ENCODE results near the gene ENPP6.

The ENPP6 gene

DNA sequence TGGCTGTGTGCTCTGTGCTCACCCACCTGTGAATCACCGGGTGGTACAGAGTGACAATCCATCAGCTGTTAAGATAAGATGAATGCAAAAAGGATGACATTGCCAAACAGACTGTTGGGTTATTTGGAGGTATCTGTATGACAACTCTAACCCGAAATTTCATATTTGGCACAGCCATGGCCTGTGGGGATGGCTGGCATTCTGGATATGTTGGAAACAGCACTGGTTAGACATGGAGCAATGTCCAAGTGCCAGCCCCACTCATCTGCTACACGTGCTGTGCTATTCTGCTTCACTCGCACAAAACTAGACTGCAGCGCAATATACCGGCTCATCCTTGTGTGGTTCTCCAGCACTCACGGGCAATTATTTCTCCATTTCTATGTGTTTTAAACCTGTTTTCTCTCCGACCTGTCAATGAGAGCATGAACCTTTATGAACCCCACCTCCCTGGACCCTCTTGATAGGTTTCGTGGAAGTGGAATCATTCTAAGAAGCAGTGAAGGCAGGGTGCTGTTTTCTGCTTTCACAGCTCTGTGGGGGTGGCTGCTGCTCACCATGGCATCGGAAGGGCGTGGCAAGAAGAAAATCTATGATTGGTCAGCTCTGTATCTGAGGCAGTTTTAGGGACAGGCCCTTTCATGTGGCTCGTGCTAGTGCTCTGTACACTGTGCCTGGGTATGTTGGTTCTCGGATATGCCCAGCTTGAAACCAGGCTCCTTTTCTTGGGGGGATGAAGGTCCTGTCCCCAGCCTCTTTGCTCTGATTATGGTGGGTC, 94.9 kb downstream of the ENPP6 start:
- CTCF ChIA-PET = interaction anchor here (0.6 kb wide), 1 partner anchor 10 kb away, joined by 3 read pairs; no protein-coding TSS in a partner anchor

DNA sequence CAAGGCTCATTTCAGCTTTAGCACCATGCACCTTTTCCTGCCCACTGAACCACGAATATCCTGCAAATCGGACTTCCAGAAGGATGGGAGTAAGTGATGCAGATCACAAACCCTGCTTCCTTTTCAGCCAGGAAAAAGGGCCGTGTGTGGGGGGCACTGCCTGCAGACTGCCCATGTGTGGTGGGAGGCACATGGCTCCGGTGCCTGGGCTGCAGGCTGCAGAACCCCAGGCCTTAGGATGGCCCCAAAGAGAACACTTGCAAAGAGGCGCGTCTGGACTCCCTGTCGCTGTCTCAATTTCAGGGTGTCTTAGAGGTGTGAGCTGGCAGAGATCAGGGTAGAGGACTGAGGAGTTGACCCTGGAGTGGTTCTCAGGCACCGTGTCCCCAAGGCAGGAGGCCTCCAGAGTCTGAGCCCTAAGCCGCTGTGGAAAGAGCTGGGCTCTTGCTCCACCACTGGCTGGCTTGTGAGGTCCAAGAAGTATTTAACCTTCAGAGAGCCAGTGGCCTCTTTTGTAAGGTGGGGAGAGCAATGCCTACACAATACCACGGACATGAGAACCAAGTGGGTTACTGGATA, 97.0 kb downstream of the ENPP6 start:
- POLR2A ChIA-PET = no interaction called here
- CTCF ChIA-PET = no interaction called here
- TF ChIP-seq ZNF626 (tag by site-specific recombination; IDR thresholded peaks at IDR 0.05) (no peak), ZNF549 (tag by site-specific recombination; IDR thresholded peaks at IDR 0.05) (no peak), SP3 (tag by site-specific recombination; IDR thresholded peaks at IDR 0.05) (no peak), OVOL3 (tag by site-specific recombination; IDR thresholded peaks at IDR 0.05) (no peak), ZNF558 (tag by site-specific recombination; IDR thresholded peaks at IDR 0.05) (no peak), ZNF404 (tag by site-specific recombination; IDR thresholded peaks at IDR 0.05) (no peak), OSR2 (tag by site-specific recombination; IDR thresholded peaks at IDR 0.05) (no peak), ZNF311 (tag by site-specific recombination; IDR thresholded peaks at IDR 0.05; ENCODE audit: borderline replicate concordance) (no peak), ZNF654 (tag by site-specific recombination; IDR thresholded peaks at IDR 0.05; ENCODE audit: low read depth) (no peak), ZNF433 (tag by site-specific recombination; IDR thresholded peaks at IDR 0.05; ENCODE audit: low read depth) (no peak), ZNF571 (tag by site-specific recombination; IDR thresholded peaks at IDR 0.05) (no peak), MEIS1 (CRISPR knock-in tag; IDR thresholded peaks at IDR 0.05; ENCODE audit: borderline replicate concordance) (no peak)
- TF ChIP-seq, protein P1, sequence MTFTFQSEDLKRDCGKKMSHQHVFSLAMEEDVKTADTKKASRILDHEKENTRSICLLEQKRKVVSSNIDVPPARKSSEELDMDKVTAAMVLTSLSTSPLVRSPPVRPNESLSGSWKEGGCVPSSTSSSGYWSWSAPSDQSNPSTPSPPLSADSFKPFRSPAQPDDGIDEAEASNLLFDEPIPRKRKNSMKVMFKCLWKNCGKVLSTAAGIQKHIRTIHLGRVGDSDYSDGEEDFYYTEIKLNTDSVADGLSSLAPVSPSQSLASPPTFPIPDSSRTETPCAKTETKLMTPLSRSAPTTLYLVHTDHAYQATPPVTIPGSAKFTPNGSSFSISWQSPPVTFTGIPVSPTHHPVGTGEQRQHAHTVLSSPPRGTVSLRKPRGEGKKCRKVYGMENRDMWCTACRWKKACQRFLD (tag by site-specific recombination; IDR thresholded peaks at IDR 0.05) = no peak
- TF ChIP-seq, protein P2, sequence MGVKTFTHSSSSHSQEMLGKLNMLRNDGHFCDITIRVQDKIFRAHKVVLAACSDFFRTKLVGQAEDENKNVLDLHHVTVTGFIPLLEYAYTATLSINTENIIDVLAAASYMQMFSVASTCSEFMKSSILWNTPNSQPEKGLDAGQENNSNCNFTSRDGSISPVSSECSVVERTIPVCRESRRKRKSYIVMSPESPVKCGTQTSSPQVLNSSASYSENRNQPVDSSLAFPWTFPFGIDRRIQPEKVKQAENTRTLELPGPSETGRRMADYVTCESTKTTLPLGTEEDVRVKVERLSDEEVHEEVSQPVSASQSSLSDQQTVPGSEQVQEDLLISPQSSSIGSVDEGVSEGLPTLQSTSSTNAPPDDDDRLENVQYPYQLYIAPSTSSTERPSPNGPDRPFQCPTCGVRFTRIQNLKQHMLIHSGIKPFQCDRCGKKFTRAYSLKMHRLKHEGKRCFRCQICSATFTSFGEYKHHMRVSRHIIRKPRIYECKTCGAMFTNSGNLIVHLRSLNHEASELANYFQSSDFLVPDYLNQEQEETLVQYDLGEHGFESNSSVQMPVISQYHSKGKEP (tag by site-specific recombination; IDR thresholded peaks at IDR 0.05) = no peak

More for the DNA sequence above, 94.9 kb downstream of the ENPP6 start:
- Histone ChIP-seq H3K27ac (ENCODE audit: extremely low read depth, low read depth, low read length) (no peak overlapping the region), H3K9me3 (ENCODE audit: control insufficient read depth, insufficient read depth, low read depth, low read length) (no peaks in the 10 kb centered on the region), H3K4me1 (ENCODE audit: control insufficient read depth, insufficient read depth, low read length) (no peaks in the 10 kb centered on the region), H3K36me3 (ENCODE audit: control insufficient read depth in 2 of 2, insufficient read depth in 1 of 2, low read length in 2 of 2) (no peaks in the 10 kb centered on the region), H3K4me3 (ENCODE audit: low read depth, low read length) (no peak overlapping the region)
- TF ChIP-seq ZNF169 (tag by site-specific recombination; IDR thresholded peaks at IDR 0.05) (no peak), ZNF549 (tag by site-specific recombination; IDR thresholded peaks at IDR 0.05) (no peak), ZNF404 (tag by site-specific recombination; IDR thresholded peaks at IDR 0.05) (no peak), BCL11A (tag by site-specific recombination; IDR thresholded peaks at IDR 0.05; ENCODE audit: low read depth) (no peak), ZNF529 (tag by site-specific recombination; IDR thresholded peaks at IDR 0.05; ENCODE audit: insufficient replicate concordance) (no peak), ZBTB17 (tag by site-specific recombination; IDR thresholded peaks at IDR 0.05) (no peak)
- TF ChIP-seq, protein P3, sequence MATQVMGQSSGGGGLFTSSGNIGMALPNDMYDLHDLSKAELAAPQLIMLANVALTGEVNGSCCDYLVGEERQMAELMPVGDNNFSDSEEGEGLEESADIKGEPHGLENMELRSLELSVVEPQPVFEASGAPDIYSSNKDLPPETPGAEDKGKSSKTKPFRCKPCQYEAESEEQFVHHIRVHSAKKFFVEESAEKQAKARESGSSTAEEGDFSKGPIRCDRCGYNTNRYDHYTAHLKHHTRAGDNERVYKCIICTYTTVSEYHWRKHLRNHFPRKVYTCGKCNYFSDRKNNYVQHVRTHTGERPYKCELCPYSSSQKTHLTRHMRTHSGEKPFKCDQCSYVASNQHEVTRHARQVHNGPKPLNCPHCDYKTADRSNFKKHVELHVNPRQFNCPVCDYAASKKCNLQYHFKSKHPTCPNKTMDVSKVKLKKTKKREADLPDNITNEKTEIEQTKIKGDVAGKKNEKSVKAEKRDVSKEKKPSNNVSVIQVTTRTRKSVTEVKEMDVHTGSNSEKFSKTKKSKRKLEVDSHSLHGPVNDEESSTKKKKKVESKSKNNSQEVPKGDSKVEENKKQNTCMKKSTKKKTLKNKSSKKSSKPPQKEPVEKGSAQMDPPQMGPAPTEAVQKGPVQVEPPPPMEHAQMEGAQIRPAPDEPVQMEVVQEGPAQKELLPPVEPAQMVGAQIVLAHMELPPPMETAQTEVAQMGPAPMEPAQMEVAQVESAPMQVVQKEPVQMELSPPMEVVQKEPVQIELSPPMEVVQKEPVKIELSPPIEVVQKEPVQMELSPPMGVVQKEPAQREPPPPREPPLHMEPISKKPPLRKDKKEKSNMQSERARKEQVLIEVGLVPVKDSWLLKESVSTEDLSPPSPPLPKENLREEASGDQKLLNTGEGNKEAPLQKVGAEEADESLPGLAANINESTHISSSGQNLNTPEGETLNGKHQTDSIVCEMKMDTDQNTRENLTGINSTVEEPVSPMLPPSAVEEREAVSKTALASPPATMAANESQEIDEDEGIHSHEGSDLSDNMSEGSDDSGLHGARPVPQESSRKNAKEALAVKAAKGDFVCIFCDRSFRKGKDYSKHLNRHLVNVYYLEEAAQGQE (tag by site-specific recombination; IDR thresholded peaks at IDR 0.05) = no peak
- TF ChIP-seq, protein P4, sequence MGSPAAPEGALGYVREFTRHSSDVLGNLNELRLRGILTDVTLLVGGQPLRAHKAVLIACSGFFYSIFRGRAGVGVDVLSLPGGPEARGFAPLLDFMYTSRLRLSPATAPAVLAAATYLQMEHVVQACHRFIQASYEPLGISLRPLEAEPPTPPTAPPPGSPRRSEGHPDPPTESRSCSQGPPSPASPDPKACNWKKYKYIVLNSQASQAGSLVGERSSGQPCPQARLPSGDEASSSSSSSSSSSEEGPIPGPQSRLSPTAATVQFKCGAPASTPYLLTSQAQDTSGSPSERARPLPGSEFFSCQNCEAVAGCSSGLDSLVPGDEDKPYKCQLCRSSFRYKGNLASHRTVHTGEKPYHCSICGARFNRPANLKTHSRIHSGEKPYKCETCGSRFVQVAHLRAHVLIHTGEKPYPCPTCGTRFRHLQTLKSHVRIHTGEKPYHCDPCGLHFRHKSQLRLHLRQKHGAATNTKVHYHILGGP (tag by site-specific recombination; IDR thresholded peaks at IDR 0.05) = no peak
- TF ChIP-seq, protein P5, sequence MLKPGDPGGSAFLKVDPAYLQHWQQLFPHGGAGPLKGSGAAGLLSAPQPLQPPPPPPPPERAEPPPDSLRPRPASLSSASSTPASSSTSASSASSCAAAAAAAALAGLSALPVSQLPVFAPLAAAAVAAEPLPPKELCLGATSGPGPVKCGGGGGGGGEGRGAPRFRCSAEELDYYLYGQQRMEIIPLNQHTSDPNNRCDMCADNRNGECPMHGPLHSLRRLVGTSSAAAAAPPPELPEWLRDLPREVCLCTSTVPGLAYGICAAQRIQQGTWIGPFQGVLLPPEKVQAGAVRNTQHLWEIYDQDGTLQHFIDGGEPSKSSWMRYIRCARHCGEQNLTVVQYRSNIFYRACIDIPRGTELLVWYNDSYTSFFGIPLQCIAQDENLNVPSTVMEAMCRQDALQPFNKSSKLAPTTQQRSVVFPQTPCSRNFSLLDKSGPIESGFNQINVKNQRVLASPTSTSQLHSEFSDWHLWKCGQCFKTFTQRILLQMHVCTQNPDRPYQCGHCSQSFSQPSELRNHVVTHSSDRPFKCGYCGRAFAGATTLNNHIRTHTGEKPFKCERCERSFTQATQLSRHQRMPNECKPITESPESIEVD (tag by site-specific recombination; IDR thresholded peaks at IDR 0.05) = no peak
- TF ChIP-seq, protein P1 (tag by site-specific recombination; IDR thresholded peaks at IDR 0.05) = no peak
- POLR2A ChIA-PET = no interaction called here

More for the DNA sequence above, 97.0 kb downstream of the ENPP6 start:
- no peak overlapping the region for H3K4me3 ChIP-seq (ENCODE audit: low read depth, low read length)
- no peak overlapping the region for H3K27ac ChIP-seq (ENCODE audit: extremely low read depth, low read depth, low read length)
- H3K9me3 ChIP-seq (ENCODE audit: control insufficient read depth, insufficient read depth, low read depth, low read length) = no peaks in the 10 kb centered on the region
- no peaks in the 10 kb centered on the region for H3K4me1 ChIP-seq (ENCODE audit: control insufficient read depth, insufficient read depth, low read length)
- H3K36me3 ChIP-seq (ENCODE audit: control insufficient read depth in 2 of 2, insufficient read depth in 1 of 2, low read length in 2 of 2) = no peaks in the 10 kb centered on the region

Data from HEK293 (cell line).